Vagina (tissue), 2 donors: ENCODE results near the gene TAS1R3.

Experiments
- CTCF ChIP-seq, 3 experiments: fragments of 450-650 bp in 2 of 3; fragments of 200-600 bp in 1 of 3; sonication (generic) in 1 of 3; IDR thresholded peaks; one replicate each; pipeline ENCODE4 v1.5.1; 2017 to 2019; ENCODE audit warnings: antibody characterized with exemption in 3 of 3, mild to moderate bottlenecking in 2 of 3, moderate library complexity in 2 of 3
- POLR2AphosphoS5 ChIP-seq, 2 donors: sonication (generic); formaldehyde crosslinking; IDR thresholded peaks; one replicate each; pipeline ENCODE4 v1.9.0; 2017; ENCODE audit warnings: antibody characterized with exemption in 2 of 2, mild to moderate bottlenecking in 2 of 2, low read depth in 1 of 2; ENCODE audit not compliant: insufficient read depth in 1 of 2

DNA sequence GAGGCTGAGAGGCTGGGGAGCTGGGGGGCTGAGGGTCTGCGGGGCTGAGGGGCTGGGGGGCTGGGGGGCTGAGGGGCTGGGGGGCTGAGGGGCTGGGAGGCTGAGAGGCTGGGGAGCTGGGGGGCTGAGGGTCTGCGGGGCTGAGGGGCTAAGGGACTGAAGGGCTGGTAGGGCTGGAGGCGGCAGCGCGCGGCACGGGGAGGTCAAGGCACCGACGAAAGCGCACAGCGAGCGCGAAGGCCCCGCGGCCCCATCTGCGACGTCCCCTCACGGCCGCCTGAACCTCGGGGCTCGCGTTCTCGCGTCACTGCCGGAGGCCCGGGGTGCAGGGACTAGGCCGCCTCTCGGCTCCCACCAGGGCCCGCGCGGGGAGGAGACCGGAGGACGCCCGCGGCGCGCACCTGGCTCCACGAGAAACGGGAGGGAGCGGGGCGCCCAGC is 7.0 kb upstream of the TAS1R3 start:
- TF ChIP-seq CTCF (IDR thresholded peaks at IDR 0.05) (no peak), POLR2AphosphoS5 (IDR thresholded peaks at IDR 0.05; ENCODE audit: insufficient read depth in 1 of 2, low read depth in 1 of 2) (no peak)
